BLaER1 (cell line): ENCODE results near the gene CIC.

ENCODE experiments used
- H3K27ac ChIP-seq: shearing (Covaris generic); formaldehyde crosslinking; 2 replicates; pipeline ENCODE4 v1.8.1; 2022
- H3K27me3 ChIP-seq: shearing (Covaris generic); formaldehyde crosslinking; 2 replicates; pipeline ENCODE4 v1.8.1; 2022
- H3K36me3 ChIP-seq: shearing (Covaris generic); formaldehyde crosslinking; 2 replicates; pipeline ENCODE4 v1.8.1; 2022
- H3K4me1 ChIP-seq: shearing (Covaris generic); formaldehyde crosslinking; 2 replicates; pipeline ENCODE4 v1.8.1; 2022
- H3K4me2 ChIP-seq: shearing (Covaris generic); formaldehyde crosslinking; 2 replicates; pipeline ENCODE4 v1.8.1; 2022
- H3K4me3 ChIP-seq: shearing (Covaris generic); formaldehyde crosslinking; 2 replicates; pipeline ENCODE4 v1.8.1; 2022
- H3K9ac ChIP-seq: shearing (Covaris generic); formaldehyde crosslinking; 2 replicates; pipeline ENCODE4 v1.8.1; 2022
- H3K9me3 ChIP-seq: shearing (Covaris generic); formaldehyde crosslinking; 2 replicates; pipeline ENCODE4 v1.8.1; 2022
- H4K20me1 ChIP-seq: shearing (Covaris generic); formaldehyde crosslinking; 2 replicates; pipeline ENCODE4 v1.8.1; 2022
- Cebpa-rat ChIP-seq: shearing (Covaris generic); IDR thresholded peaks from 2 replicates; pipeline ENCODE4 v1.8.1; 2022

The CIC gene

DNA sequence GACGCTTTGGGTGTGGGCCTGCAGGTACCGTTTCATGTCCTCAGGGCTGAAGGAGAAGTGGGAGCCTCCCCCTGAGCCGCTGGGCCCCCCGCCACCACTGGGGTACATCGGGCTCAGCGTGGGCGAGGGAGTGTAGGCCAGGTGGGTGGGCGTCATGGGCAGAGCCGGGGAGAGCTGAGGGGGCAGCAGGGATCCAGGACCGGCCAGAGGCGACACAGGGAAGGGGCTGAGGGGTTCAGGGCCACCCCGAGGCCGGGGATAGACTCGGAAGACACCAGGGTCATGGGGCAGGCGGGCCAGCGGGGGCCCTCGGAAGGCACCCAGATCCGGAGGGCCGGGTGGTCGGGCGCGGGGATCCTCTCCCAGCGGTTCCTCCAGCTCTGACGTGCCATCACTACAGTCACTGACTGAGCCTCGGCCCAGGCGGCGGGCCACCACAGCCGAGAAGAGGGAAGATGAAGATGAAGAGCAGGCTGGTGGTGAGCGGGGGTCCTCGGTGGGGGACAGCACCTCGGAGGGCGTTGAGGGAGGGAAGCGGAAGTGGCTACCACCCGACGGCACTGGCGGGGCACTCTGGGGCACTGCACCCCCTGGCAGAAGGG lies 19.8 kb upstream of the CIC start:
- Histone ChIP-seq H3K4me2 (no peak overlapping the region), H3K27me3 (no peaks in the 10 kb centered on the region), H3K9ac (no peak overlapping the region), H3K4me1 (peaks cover 59% of the 10 kb centered on the region), H3K27ac (no peak overlapping the region), H4K20me1 (peaks cover 52% of the 10 kb centered on the region), H3K9me3 (no peaks in the 10 kb centered on the region), H3K36me3 (peaks cover 32% of the 10 kb centered on the region), H3K4me3 (no peak overlapping the region)
- no peak for TF ChIP-seq Cebpa-rat

DNA sequence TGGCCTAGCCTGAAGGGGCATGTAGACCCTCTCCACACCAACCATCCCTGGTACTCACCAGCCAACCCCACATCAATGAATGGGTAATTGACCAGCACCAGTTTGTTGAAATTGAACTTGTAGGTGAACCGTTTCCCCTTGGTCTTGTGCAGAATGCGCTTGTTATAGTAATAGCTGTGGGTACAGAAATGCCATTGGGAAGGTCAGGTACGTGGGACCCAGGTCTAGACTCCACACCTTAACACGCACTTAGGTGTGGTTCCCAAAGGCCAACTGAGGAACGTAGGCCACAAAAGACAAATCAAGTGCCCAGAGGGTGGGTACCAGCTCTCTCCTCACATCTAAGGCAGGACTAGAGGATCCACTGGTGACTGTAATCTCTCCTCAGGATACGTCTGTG lies 19.3 kb upstream of the CIC start:
- Histone ChIP-seq H3K9ac (no peak overlapping the region), H4K20me1 (peaks cover 52% of the 10 kb centered on the region), H3K27ac (0 out of 2 replicates have a peak overlapping the region, but pooled peaks have one; percentile 78), H3K27me3 (no peaks in the 10 kb centered on the region), H3K4me3 (no peak overlapping the region), H3K4me1 (peaks cover 59% of the 10 kb centered on the region), H3K4me2 (peak overlapping the region; percentile 99; the same call in 1 of the 2 replicates), H3K36me3 (peaks cover 32% of the 10 kb centered on the region), H3K9me3 (no peaks in the 10 kb centered on the region)
- no peak for TF ChIP-seq Cebpa-rat

DNA sequence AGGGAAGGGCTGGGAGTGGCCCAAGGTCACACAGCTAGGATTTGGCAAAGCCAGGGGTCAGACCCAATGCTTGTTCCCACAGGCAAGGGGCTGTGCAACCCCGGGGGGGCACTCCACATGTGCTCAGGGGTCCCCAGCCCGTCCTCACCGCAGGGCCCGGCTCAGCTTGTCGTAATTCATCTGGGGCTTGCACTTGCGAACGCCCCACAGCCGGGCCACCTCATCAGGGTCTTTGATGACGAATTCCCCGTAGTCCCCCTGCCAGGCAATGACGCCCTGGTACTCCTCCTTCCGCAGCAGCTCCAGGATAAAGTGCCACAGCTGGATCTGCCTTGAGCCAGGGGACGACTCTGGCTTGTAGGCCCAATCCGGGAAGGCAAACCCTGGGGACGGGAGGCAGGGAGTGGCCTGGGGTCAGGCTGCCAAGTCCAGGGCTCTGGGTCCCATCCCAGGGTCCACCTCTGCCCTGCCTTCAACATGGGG lies 18.8 kb upstream of the CIC start:
- peak overlapping the region; percentile 99 for H3K4me2 ChIP-seq
- peak overlapping the region; percentile 78 for H3K27ac ChIP-seq
- H3K4me3 ChIP-seq = peak overlapping the region; percentile 50
- H4K20me1 ChIP-seq = peaks cover 52% of the 10 kb centered on the region
- no peak for TF ChIP-seq Cebpa-rat
- no peaks in the 10 kb centered on the region for H3K9me3 ChIP-seq
- peaks cover 32% of the 10 kb centered on the region for H3K36me3 ChIP-seq
- peaks cover 55% of the 10 kb centered on the region for H3K4me1 ChIP-seq
- no peaks in the 10 kb centered on the region for H3K27me3 ChIP-seq
- peak overlapping the region; percentile 72 for H3K9ac ChIP-seq

DNA sequence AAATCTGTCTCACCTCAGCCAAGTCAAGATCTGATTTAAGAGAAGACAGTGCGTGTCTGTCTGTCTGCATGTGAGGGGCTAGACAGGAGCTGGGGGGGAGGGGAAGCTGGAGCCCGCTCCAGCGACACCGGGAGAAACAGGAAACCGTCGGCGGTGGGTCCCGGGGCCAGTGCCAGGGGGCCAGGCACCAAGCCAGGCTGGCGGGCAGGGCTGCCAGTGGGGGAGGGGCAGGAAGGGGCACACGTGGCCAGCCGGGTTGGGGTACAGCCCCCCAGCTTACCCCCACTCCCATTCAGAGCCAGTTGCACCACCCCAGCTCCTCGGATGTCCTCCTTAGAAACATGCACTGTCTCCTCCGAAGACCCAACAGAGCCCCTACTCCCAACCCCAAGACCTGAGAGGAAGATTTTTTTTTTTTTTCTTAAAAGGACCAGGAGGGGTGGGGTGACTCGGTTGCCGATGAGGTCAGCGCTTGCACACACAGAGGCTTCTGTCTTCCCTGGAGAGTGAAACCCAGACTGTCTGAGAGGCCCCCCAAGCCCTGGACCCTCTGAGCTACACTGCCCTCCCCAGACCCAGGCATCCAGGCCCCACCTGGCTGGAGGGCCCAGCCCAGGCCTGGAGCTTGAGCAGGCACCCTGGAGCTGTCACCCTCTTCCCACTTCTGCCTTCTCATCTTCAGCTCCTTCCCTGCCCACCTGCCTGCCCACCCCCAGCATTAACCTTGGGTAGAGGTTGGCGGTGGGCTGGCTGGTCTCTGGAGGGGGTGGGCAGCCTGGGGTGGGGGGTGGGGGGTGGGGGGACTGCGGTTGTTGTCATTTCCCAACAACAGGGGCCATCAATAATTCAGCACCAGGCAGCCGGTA lies 18.2 kb upstream of the CIC start:
- peak overlapping the region; percentile 99 for H3K4me2 ChIP-seq
- H3K4me1 ChIP-seq = peaks cover 52% of the 10 kb centered on the region
- no peaks in the 10 kb centered on the region for H3K9me3 ChIP-seq
- no peak for TF ChIP-seq Cebpa-rat
- peak overlapping the region; percentile 50 for H3K4me3 ChIP-seq
- H4K20me1 ChIP-seq = peaks cover 52% of the 10 kb centered on the region
- peak overlapping the region; percentile 78 for H3K27ac ChIP-seq
- no peaks in the 10 kb centered on the region for H3K27me3 ChIP-seq
- H3K9ac ChIP-seq = peak overlapping the region; percentile 72
- H3K36me3 ChIP-seq = peaks cover 32% of the 10 kb centered on the region

- Histone ChIP-seq H3K9ac (peak overlapping the region; percentile 66), H3K27me3 (no peaks in the 10 kb centered on the region), H3K36me3 (peaks cover 25% of the 10 kb centered on the region), H3K4me1 (peaks cover 50% of the 10 kb centered on the region), H3K27ac (peak overlapping the region; percentile 69), H4K20me1 (peaks cover 49% of the 10 kb centered on the region), H3K4me2 (peak overlapping the region; percentile 99), H3K4me3 (peak overlapping the region; percentile 92), H3K9me3 (no peaks in the 10 kb centered on the region)
- TF ChIP-seq Cebpa-rat = no peak
Observed at GRCh38 chr19:42251572-42252358, 17.3 kb upstream of the CIC start.

DNA sequence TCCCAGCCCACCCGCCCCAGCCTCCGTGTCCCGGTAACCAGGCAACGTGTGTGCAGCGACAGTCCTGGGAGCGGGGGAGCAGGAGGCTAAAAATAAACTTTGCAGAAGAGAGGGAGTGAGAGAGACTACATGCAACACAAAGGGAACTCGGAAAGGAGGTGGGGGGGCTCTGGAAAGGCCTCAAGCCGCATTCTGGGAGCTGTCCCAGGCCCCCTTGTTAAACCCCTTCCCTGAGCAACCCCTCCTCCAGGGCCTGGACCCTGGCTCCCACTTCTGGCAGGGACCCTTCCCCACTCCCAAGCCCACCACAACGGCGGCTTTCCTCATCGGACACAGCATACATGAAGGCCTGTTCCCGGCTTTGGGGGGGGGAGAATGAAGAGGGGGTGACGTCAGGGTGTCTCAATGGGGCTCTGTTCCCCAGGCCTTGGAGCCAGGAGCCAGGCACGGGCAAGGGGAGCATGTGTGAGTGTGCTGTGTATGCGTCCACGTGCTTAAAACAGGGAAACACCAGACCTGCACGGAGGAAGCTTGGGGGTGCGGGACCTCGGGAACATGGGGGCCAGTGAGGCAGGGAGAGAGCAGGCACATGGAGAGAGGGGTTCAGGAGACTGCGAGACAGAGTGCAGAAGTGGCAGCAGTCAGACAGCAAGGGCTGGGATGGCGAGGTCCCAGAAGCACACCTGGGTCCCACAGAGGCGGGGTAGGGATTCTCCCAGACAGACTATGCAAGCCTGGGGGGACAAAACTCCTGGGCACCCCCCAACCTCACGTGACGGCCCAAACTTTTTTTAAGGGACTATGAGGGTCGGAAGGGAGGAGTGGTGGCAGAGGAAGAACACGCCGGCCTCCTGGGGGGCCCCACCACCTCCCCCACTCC lies 16.4 kb upstream of the CIC start:
- no peak for TF ChIP-seq Cebpa-rat
- H3K9ac ChIP-seq = peak overlapping the region; percentile 85
- peaks cover 24% of the 10 kb centered on the region for H3K36me3 ChIP-seq
- peak overlapping the region; percentile 99 for H3K4me2 ChIP-seq
- peaks cover 54% of the 10 kb centered on the region for H3K4me1 ChIP-seq
- H3K9me3 ChIP-seq = no peaks in the 10 kb centered on the region
- peaks cover 44% of the 10 kb centered on the region for H4K20me1 ChIP-seq
- H3K27ac ChIP-seq = peak overlapping the region; percentile 86
- peak overlapping the region; percentile 92 for H3K4me3 ChIP-seq
- H3K27me3 ChIP-seq = no peaks in the 10 kb centered on the region

DNA sequence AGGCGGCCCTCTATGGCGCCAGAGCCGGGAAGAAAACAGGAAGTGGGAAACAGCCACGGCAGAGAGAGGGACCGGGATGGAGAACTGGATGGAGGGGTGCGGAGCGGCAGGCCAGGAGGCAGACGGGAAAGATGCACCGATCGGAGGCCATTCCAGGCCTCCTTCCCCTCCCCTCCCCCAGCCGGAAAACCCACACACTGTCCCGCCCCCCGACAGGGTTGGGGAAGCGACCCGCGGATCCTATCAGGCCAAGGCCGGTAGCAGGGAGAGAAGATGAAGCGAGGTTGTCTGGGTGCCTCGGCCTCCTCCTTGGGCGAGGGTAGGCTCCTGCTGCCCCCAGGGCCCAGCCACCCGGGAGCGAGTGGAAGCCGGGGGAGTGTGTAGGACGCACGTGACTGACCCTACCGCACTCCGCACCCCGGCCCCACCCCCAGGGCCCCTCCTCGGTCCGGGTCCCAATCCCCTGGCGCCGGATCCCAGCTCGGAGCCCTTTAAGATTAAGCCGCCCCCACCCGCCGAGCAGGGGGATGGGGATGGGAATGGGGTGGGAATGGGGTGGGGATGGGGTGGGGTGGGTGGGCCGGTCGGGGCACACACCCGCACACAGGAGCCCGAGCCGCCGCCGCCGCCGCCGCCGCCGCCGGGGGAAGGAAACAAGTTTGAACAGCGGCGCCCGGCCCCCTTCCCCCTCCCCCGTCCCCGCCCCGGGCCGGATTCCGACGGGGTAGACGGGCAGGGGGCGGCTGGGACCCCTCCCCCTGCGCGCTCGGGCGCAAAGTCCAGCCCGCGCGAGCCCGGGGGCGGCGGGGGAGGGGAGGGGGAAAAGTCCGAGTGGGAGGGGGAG lies 15.6 kb upstream of the CIC start:
- H3K36me3 ChIP-seq = peaks cover 23% of the 10 kb centered on the region
- no peak for TF ChIP-seq Cebpa-rat
- H3K9me3 ChIP-seq = no peaks in the 10 kb centered on the region
- peak overlapping the region; percentile 92 for H3K4me3 ChIP-seq
- H3K27ac ChIP-seq = peak overlapping the region; percentile 94
- H3K27me3 ChIP-seq = no peaks in the 10 kb centered on the region
- H4K20me1 ChIP-seq = peaks cover 42% of the 10 kb centered on the region
- peak overlapping the region; percentile 94 for H3K9ac ChIP-seq
- peak overlapping the region; percentile 99 for H3K4me2 ChIP-seq
- H3K4me1 ChIP-seq = peaks cover 54% of the 10 kb centered on the region

- H3K9me3 ChIP-seq = no peaks in the 10 kb centered on the region
- peak overlapping the region; percentile 79 for H3K4me2 ChIP-seq
- peaks cover 54% of the 10 kb centered on the region for H3K4me1 ChIP-seq
- peak overlapping the region; percentile 92 for H3K4me3 ChIP-seq
- H3K27me3 ChIP-seq = no peaks in the 10 kb centered on the region
- peaks cover 15% of the 10 kb centered on the region for H3K36me3 ChIP-seq
- H3K9ac ChIP-seq = peak overlapping the region; percentile 94
- H4K20me1 ChIP-seq = peaks cover 34% of the 10 kb centered on the region
- no peak for TF ChIP-seq Cebpa-rat
- peak overlapping the region; percentile 94 for H3K27ac ChIP-seq
Observed at GRCh38 chr19:42254089-42254849, 14.8 kb upstream of the CIC start.
